Endodermal cell (in vitro differentiated cells): ENCODE results near the gene NANOS1. TPM values are rescaled to one million over a fixed set of nuclear protein-coding genes. Genes with fewer than 3 reads are reported as not detected.

Experiments used
- DNase-seq: peaks from one replicate; pipeline ENCODE4 v3.0.0-alpha.2; 2017
- H3K27ac ChIP-seq: 2 replicates; pipeline ENCODE4 v1.5.1; 2013; ENCODE audit warnings: mild to moderate bottlenecking, low read depth, low read length, moderate library complexity
- H3K27me3 ChIP-seq: 2 replicates; pipeline ENCODE4 v1.6.1; 2013; ENCODE audit warnings: mild to moderate bottlenecking, low read length, moderate library complexity; ENCODE audit not compliant: insufficient read depth, control insufficient read depth, poor library complexity, severe bottlenecking
- H3K36me3 ChIP-seq: 2 replicates; pipeline ENCODE4 v1.7.0; 2013; ENCODE audit warnings: mild to moderate bottlenecking, low read length, moderate library complexity; ENCODE audit not compliant: control insufficient read depth, insufficient read depth
- H3K4me1 ChIP-seq: one replicate; pipeline ENCODE4 v1.7.0; 2013; ENCODE audit warnings: low read length; ENCODE audit not compliant: control insufficient read depth, insufficient read depth
- H3K4me3 ChIP-seq: 2 replicates; pipeline ENCODE4 v1.5.1; 2013; ENCODE audit warnings: mild to moderate bottlenecking, low read length, moderate library complexity
- H3K9ac ChIP-seq: 2 replicates; pipeline ENCODE4 v1.6.1; 2013; ENCODE audit warnings: mild to moderate bottlenecking, low read length, moderate library complexity; ENCODE audit not compliant: poor library complexity, severe bottlenecking; ENCODE audit errors: extremely low read depth
- H3K9me3 ChIP-seq: 2 replicates; pipeline ENCODE4 v1.6.1; 2013; ENCODE audit warnings: mild to moderate bottlenecking, low read length, moderate library complexity; ENCODE audit not compliant: control insufficient read depth
- H3K27ac Mint-ChIP-seq: 2 replicates; pipeline ENCODE4 v1.8.0; 2020; ENCODE audit warnings: mixed read lengths
- H3K27me3 Mint-ChIP-seq: 2 replicates; pipeline ENCODE4 v1.8.0; 2021; ENCODE audit warnings: mild to moderate bottlenecking, mixed read lengths; ENCODE audit not compliant: insufficient read depth
- H3K36me3 Mint-ChIP-seq: 2 replicates; pipeline ENCODE4 v1.8.0; 2020; ENCODE audit warnings: low read depth, mixed read lengths
- H3K4me1 Mint-ChIP-seq: 2 replicates; pipeline ENCODE4 v1.8.0; 2020; ENCODE audit warnings: mixed read lengths
- H3K4me3 Mint-ChIP-seq: 2 replicates; pipeline ENCODE4 v1.8.0; 2020; ENCODE audit warnings: mild to moderate bottlenecking, moderate library complexity, mixed read lengths
- H3K9me3 Mint-ChIP-seq: 2 replicates; pipeline ENCODE4 v1.8.0; 2020; ENCODE audit warnings: mild to moderate bottlenecking, mixed read lengths
- WGBS, 2 experiments: methylation state at CpG; one replicate each; pipeline versions ENCODE4 v1.1.5 to v1.1.7; 2013; ENCODE audit warnings: missing lambda C conversion rate in 2 of 2, mixed read lengths in 1 of 2; ENCODE audit not compliant: insufficient coverage in 1 of 2, insufficient read length in 1 of 2; 5-methylcytosine and 5-hydroxymethylcytosine counted together
- total RNA-seq, 2 donors: library from RNA; stranded (reverse); fragmentation: NEBNext Ultra II Directional in 1 of 2; extraction: Animal tissue kit (Norgen Biotek cat#: 25700) in 1 of 2; gene quantifications; 2 replicates in 1 of 2; 3 replicates in 1 of 2; pipeline ENCODE4 v1.2.1, GENCODE V29; 2021
- TF ChIP-seq, protein P1 (sequence below): fragments of 200-600 bp; sonication (generic); conservative IDR thresholded peaks from 2 replicates; pipeline ENCODE4 v1.5.0; 2021; ENCODE audit warnings: antibody characterized with exemption, mild to moderate bottlenecking

Gene NANOS1
- total RNA-seq, 2 donors from 2014 or later = 0.71 to 1.7 TPM

DNA sequence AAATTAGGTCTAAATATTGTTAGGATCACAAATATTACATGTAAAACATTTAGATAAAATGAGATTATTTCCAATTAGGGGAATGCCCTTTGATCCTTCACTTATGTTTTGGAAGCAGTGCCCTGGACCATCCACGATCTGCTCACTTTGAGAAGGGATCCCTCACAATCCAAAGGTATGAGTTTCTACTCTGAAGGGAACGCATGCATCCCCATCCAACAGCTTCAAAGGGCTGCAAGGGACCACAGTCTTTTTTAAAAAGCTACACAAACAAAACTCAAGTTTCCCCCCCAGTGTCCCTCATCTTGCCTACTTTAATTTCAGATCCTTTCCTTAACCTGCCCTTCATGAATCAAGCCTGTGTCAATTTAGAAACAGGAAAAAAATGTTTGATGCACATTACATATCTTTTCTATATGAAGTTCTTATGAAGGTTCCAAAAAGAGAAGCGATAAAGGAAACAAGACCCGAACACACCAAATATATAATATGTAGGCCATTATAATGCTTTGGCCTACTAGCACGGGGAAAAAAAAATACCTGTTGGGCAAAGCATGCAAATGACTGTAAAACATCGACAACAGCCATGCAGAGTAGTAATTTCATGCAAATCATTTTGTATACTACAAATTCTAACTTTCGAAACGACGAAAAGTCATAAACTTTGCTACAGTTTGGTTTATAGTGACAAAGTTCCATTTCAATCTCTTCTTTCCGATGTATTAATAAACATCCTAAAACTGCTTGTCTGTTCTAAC is 49.1 kb downstream of the NANOS1 start:
- Mint-ChIP-seq H3K4me3 (peak overlapping the region; percentile 91), H3K27ac (peak overlapping the region; percentile 99), H3K36me3 (peaks cover 16% of the 10 kb centered on the region), H3K27me3 (no peaks in the 10 kb centered on the region), H3K4me1 (peaks cover 16% of the 10 kb centered on the region), H3K9me3 (no peaks in the 10 kb centered on the region)
- no peak overlapping the region for H3K27ac ChIP-seq
- H3K9ac ChIP-seq = peak overlapping the region; percentile 99
- H3K9me3 ChIP-seq = no peaks in the 10 kb centered on the region
- no peak for DNase-seq
- peaks cover 45% of the 10 kb centered on the region for H3K36me3 ChIP-seq
- peak overlapping the region; percentile 100 for H3K4me3 ChIP-seq
- H3K4me1 ChIP-seq = no peaks in the 10 kb centered on the region
- 49 to 62% methylated on average over 6 to 8 of the region's 10 CpGs for WGBS, 2 experiments
- TF ChIP-seq, protein P1, sequence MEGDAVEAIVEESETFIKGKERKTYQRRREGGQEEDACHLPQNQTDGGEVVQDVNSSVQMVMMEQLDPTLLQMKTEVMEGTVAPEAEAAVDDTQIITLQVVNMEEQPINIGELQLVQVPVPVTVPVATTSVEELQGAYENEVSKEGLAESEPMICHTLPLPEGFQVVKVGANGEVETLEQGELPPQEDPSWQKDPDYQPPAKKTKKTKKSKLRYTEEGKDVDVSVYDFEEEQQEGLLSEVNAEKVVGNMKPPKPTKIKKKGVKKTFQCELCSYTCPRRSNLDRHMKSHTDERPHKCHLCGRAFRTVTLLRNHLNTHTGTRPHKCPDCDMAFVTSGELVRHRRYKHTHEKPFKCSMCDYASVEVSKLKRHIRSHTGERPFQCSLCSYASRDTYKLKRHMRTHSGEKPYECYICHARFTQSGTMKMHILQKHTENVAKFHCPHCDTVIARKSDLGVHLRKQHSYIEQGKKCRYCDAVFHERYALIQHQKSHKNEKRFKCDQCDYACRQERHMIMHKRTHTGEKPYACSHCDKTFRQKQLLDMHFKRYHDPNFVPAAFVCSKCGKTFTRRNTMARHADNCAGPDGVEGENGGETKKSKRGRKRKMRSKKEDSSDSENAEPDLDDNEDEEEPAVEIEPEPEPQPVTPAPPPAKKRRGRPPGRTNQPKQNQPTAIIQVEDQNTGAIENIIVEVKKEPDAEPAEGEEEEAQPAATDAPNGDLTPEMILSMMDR = no peak
- no peaks in the 10 kb centered on the region for H3K27me3 ChIP-seq

DNA sequence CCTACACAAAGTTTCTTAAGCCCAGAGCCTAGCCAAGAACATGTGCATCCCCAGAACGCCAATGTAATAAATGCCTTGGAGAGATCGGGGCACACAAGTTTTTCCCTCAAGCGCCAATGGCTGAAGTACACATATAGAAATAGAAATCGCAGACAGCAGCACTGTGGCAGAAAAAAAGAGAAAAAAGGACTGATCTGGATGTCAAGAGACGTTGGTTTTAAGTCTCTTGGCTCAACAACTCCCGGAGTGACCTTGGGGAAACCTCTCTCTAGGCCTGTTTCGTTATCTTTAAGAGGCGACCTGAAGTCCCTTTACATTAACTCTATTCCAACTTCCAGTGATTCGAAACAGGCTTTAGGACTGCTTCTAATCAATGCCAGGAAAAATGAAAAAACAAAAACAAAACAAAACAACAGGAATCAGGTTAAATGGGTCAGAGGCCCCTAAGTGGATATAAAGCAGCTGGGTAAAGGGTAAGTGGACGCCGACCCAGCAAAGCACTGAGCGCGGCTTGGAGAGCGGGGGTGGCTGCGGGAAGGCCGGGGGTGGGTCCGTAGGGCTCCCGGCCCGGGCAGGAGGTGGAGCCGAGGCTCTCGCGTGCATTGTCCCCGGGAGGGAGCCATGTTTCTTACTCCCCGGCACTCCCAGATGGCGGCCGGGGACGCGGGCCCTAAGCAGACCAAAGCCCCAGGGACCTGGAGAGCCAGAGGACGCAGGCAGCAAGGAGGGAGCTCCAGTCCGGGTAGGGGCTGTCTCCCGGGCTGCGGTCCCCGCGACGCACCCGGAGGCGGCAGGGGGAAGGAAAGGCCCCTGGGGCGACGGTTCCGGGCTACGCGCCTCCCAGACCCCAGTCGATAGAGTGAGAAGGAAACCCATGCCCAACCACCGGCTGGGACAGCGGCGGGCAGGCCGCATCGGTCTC is 50.3 kb downstream of the NANOS1 start:
- Histone ChIP-seq H3K4me1 (no peaks in the 10 kb centered on the region), H3K9ac (peak overlapping the region; percentile 99), H3K9me3 (no peaks in the 10 kb centered on the region), H3K27ac (peak overlapping the region; percentile 91), H3K27me3 (no peaks in the 10 kb centered on the region), H3K36me3 (peaks cover 38% of the 10 kb centered on the region), H3K4me3 (peak overlapping the region; percentile 100)
- Mint-ChIP-seq H3K4me3 (peak overlapping the region; percentile 91), H3K27ac (peak overlapping the region; percentile 99), H3K9me3 (no peaks in the 10 kb centered on the region), H3K36me3 (peaks cover 11% of the 10 kb centered on the region), H3K27me3 (no peaks in the 10 kb centered on the region), H3K4me1 (peaks cover 20% of the 10 kb centered on the region)
- peak; percentile 73 for DNase-seq
- TF ChIP-seq, protein P1 = no peak
- 1% methylated on average over 25 to 48 of the region's 48 CpGs for whole genome bisulfite sequencing, 2 experiments

DNA sequence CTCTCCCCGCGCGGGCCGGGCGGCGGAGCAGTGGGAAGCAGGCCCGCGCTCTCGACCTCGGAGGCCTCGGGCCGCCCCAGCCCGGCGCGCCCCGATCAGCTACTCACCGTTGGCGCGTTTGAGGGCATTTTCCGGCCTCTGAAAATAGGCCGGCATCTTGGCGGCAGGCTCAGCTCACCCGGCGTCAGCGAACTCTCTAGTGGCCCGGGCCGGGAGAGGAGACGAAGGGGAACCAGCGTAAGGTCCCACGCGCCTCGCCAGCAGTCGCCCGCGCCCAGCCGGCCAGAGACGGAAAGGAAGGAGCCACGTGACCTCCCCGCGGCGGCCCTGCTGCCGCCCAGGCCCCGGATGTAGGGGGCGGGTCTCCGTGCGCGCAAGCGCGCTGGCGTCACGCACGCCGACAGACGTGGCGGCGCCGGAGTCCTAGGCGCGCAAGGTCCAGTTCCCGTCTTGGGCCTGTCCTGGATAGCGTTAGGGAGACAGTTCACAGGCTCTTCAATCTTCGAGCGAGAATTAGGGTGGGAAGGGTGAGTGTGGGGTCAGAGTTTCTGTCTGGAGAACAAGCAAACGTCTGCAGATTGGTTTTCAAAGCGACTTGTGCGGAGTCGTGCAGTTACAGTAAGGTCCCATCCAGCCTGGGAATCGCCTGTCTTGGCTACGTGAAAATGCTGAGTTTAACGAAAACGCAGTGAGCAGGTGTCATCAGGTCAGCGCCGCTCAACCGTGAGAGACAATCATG is 51.2 kb downstream of the NANOS1 start, which contains the start of gene EIF3A:
EIF3A (minus strand) TSS at position 297 of the 739 bp plus-strand sequence; CDS start at position 156, 141 bp downstream.
- Histone ChIP-seq H3K27ac (peak within 1 kb of the TSS; percentile 91), H3K4me1 (no peaks in the 10 kb centered on the region), H3K4me3 (peak within 1 kb of the TSS; percentile 100), H3K36me3 (peaks cover 33% of the 10 kb centered on the region), H3K9ac (peak within 1 kb of the TSS; percentile 99), H3K27me3 (no peaks in the 10 kb centered on the region), H3K9me3 (no peaks in the 10 kb centered on the region)
- Mint-ChIP-seq H3K27me3 (no peaks in the 10 kb centered on the region), H3K27ac (peak within 1 kb of the TSS; percentile 99), H3K4me3 (peak within 1 kb of the TSS; percentile 91), H3K36me3 (peaks cover 11% of the 10 kb centered on the region), H3K4me1 (peaks cover 23% of the 10 kb centered on the region), H3K9me3 (no peaks in the 10 kb centered on the region)
- TF ChIP-seq, protein P1 = no peak
- WGBS, 2 experiments = 0% methylated on average over 35 to 74 of the region's 74 CpGs
- DNase-seq = peak; percentile 96
